MCF 10A (cell line): ENCODE measurements around the gene ATRN. TPM values are rescaled to one million over a fixed set of nuclear protein-coding genes. Genes with fewer than 3 reads are reported as not detected.

Experiments used
- BruUV-seq: library from RNA; stranded (reverse); fragments of 400-500 nt; replicated peaks from 2 replicates; lab custom pipeline; 2021; lab: Mats Ljungman, UMichigan
- CTCF ChIA-PET: fragments of 300-600 bp; sonication (Branson Sonifier 250); formaldehyde crosslinking; extraction: SDS; loops from one replicate; lab custom pipeline; 2021; ENCODE audit warnings: antibody characterized with exemption, inconsistent platforms; lab: Yijun Ruan, JAX
- POLR2A ChIA-PET: fragments of 300-600, 350-650 bp; sonication (Branson Sonifier 250); formaldehyde crosslinking; extraction: SDS; loops from one replicate; lab custom pipeline; 2020; ENCODE audit warnings: antibody characterized with exemption, inconsistent platforms; lab: Yijun Ruan, JAX
- DNase-seq: peaks from one replicate; pipeline ENCODE4 v3.0.0-alpha.2; 2018; ENCODE audit not compliant: unreplicated experiment
- H3K27ac Mint-ChIP-seq: one replicate; pipeline ENCODE4 v1.8.0; 2022; ENCODE audit warnings: mild to moderate bottlenecking, low read depth, mixed read lengths; ENCODE audit not compliant: unreplicated experiment
- H3K27me3 Mint-ChIP-seq: one replicate; pipeline ENCODE4 v1.8.0; 2022; ENCODE audit warnings: mixed read lengths; ENCODE audit not compliant: insufficient read depth, unreplicated experiment
- H3K36me3 Mint-ChIP-seq: one replicate; pipeline ENCODE4 v1.8.0; 2022; ENCODE audit warnings: mild to moderate bottlenecking, moderate library complexity, mixed read lengths; ENCODE audit not compliant: insufficient read depth, unreplicated experiment
- H3K4me1 Mint-ChIP-seq: one replicate; pipeline ENCODE4 v1.8.0; 2022; ENCODE audit warnings: mixed read lengths; ENCODE audit not compliant: insufficient read depth, unreplicated experiment
- H3K4me3 Mint-ChIP-seq: one replicate; pipeline ENCODE4 v1.8.0; 2022; ENCODE audit warnings: mild to moderate bottlenecking, moderate library complexity, mixed read lengths; ENCODE audit not compliant: unreplicated experiment
- H3K9me3 Mint-ChIP-seq: one replicate; pipeline ENCODE4 v1.8.0; 2022; ENCODE audit warnings: mixed read lengths; ENCODE audit not compliant: unreplicated experiment
- CTCF ChIP-seq: fragments of 200-600 bp; IDR thresholded peaks from one replicate; pipeline ENCODE4 v1.8.0; 2022; ENCODE audit warnings: antibody characterized with exemption, mild to moderate bottlenecking; ENCODE audit not compliant: unreplicated experiment
- intact Hi-C: fragments of 100-400 bp; cut with micrococcal nuclease; formaldehyde crosslinking; loops from 2 replicates; pipeline ENCODE4 v1.14.1; 2022
- total RNA-seq: library from RNA; stranded (reverse); gene quantifications from 2 replicates; pipeline ENCODE4 v1.2.3, GENCODE V29; 2022

ATRN gene
- total RNA-seq, 1 experiment from 2014 or later: 29.7 TPM

- no peak overlapping the region for H3K4me3 Mint-ChIP-seq
- H3K36me3 Mint-ChIP-seq: no peaks in the 10 kb centered on the region
- intact Hi-C loops: no loop called here
- CTCF ChIA-PET: interaction anchor here (0.7 kb wide), 1 partner anchor 1270 kb away, joined by 3 read pairs; no protein-coding TSS in a partner anchor
- H3K27me3 Mint-ChIP-seq: no peaks in the 10 kb centered on the region
- TF ChIP-seq CTCF: no peak
- no peaks in the 10 kb centered on the region for H3K9me3 Mint-ChIP-seq
- POLR2A ChIA-PET: interaction anchor here (1.1 kb wide), 1 partner anchor 137 kb away, joined by 3 read pairs; no protein-coding TSS in a partner anchor
- H3K4me1 Mint-ChIP-seq: no peaks in the 10 kb centered on the region
- no TSS peak for BruUV-seq
- H3K27ac Mint-ChIP-seq: no peak overlapping the region
- no peak for DNase-seq
Measured at GRCh38 chr20:3449319-3449718, 21.5 kb upstream of the ATRN start.

DNA sequence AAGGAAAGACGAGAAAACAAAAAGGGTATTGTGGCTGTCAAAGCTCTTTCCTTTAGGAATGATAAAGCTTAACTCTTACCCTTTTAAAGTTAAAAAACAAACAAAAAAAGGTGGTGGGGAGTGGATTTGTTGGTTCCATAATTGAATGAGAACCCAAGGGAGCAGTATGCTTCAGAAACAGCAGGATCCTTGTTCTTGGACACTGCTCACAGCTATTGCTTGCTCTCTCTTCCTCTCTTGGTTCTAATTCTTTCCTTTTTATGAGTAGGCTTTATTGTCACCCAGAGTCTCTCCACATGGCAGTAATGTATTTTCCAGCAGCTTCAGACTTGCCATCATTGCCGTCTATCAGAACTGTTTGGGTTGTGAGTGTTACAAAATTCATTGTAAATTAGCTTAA is 18.7 kb upstream of the ATRN start:
- POLR2A ChIA-PET: interaction anchor here (1.4 to 2.4 kb wide), 3 partner anchors 9 to 32 kb away, joined by 3 to 8 read pairs (median 6); no protein-coding TSS in a partner anchor
- H3K27ac Mint-ChIP-seq: no peak overlapping the region
- intact Hi-C loops: no loop called here
- H3K4me1 Mint-ChIP-seq: no peaks in the 10 kb centered on the region
- no peaks in the 10 kb centered on the region for H3K36me3 Mint-ChIP-seq
- no peak overlapping the region for H3K4me3 Mint-ChIP-seq
- H3K27me3 Mint-ChIP-seq: no peaks in the 10 kb centered on the region
- CTCF ChIA-PET: interaction anchor here (0.6 to 0.8 kb wide), 4 partner anchors 9 to 137 kb away, joined by 3 to 4 read pairs (median 3); no protein-coding TSS in a partner anchor
- no peaks in the 10 kb centered on the region for H3K9me3 Mint-ChIP-seq
- no peak for TF ChIP-seq CTCF
- no peak for DNase-seq
- BruUV-seq: no TSS peak

DNA sequence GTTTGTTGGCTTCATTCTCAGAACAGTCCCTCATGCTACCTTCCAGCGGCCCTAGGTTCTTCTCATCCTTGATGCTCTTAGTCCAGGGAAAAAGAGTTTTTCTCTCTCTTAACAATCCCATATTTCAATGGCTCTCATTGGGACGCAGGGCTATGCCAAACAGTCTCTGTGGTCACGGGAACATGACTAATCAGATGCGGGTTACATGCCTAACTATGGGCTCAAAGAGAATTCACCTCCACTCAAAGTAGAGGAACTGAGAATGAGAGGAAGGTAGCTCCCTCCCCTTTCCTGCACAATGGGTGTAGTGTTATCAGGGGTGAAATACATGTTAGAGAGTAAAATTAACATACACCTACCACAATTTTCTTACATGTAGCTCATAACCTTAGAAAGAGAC is 18.1 kb upstream of the ATRN start:
- Mint-ChIP-seq H3K9me3 (no peaks in the 10 kb centered on the region), H3K36me3 (no peaks in the 10 kb centered on the region), H3K4me1 (no peaks in the 10 kb centered on the region), H3K27ac (no peak overlapping the region), H3K27me3 (no peaks in the 10 kb centered on the region), H3K4me3 (no peak overlapping the region)
- DNase-seq: peak; percentile 4
- no peak for TF ChIP-seq CTCF
- ChIA-PET POLR2A (interaction anchor here (1.4 to 2.4 kb wide), 3 partner anchors 9 to 32 kb away, joined by 3 to 8 read pairs (median 6); no protein-coding TSS in a partner anchor), CTCF (interaction anchor here (0.6 to 0.8 kb wide), 3 partner anchors 44 to 402 kb away, joined by 3 to 4 read pairs (median 3); no protein-coding TSS in a partner anchor)
- BruUV-seq: no TSS peak
- intact Hi-C loops: no loop called here

DNA sequence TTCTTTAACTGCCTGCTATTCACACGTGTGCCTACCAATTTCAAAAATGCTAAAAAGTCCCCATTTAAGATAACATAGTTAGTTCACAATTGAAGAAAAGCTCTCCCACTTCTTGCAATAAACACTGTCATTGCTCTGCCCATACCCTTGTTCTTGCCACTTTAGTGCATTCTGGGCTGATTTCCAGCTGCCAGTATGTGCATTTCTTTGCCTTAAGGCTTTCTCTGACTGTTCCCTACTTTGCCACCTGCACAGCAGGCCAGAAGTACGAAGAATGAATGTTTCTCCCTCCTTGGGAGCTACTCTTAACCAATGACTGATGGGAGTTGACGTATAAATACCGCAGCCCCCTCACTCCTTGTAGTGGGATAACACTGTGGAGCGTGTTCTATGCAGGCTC is 16.0 kb upstream of the ATRN start:
- no TSS peak for BruUV-seq
- intact Hi-C loops: no loop called here
- no peaks in the 10 kb centered on the region for H3K27me3 Mint-ChIP-seq
- H3K36me3 Mint-ChIP-seq: no peaks in the 10 kb centered on the region
- ChIA-PET CTCF (interaction anchor here (0.7 to 1.0 kb wide), 2 partner anchors 39 to 91 kb away, joined by 3 read pairs; no protein-coding TSS in a partner anchor), POLR2A (interaction anchor here (0.6 to 1.0 kb wide), 5 partner anchors 15 to 107 kb away, joined by 3 read pairs; partner anchors contain the start of gene ATRN)
- H3K9me3 Mint-ChIP-seq: no peaks in the 10 kb centered on the region
- no peak for DNase-seq
- TF ChIP-seq CTCF: no peak
- no peak overlapping the region for H3K27ac Mint-ChIP-seq
- H3K4me1 Mint-ChIP-seq: no peaks in the 10 kb centered on the region
- no peak overlapping the region for H3K4me3 Mint-ChIP-seq
